Common myeloid progenitor, CD34-positive (primary cell): Measurements from ENCODE around the gene RGS13.

ENCODE experiments used
- CTCF ChIA-PET: fragments of 350-600 bp; sonication (Branson Sonifier 250); formaldehyde crosslinking; loops from one replicate; lab custom pipeline; 2021; ENCODE audit warnings: antibody characterized with exemption; lab: Charles Lee
- POLR2A ChIA-PET: fragments of 350-600 bp; sonication (Branson Sonifier 250); formaldehyde crosslinking; loops from one replicate; lab custom pipeline; 2021; ENCODE audit warnings: antibody characterized with exemption; lab: Charles Lee
- DNase-seq, 3 donors: peaks; one replicate each; pipeline versions ENCODE4 v3.0.0 to v3.0.0-alpha.2; 2013
- H3K27ac ChIP-seq, 2 experiments: 1 replicate in 1 of 2; 2 replicates in 1 of 2; pipeline ENCODE4 v1.7.0; 2013; ENCODE audit warnings: inconsistent platforms in 2 of 2, low read length in 2 of 2, mild to moderate bottlenecking in 2 of 2, low read depth in 1 of 2, moderate library complexity in 1 of 2; ENCODE audit not compliant: severe bottlenecking in 2 of 2, insufficient read depth in 1 of 2, poor library complexity in 1 of 2
- H3K27me3 ChIP-seq, 5 experiments: replicated peaks in 2 of 5; 1 replicate in 3 of 5; 2 replicates in 2 of 5; pipeline versions ENCODE4 v1.6.1 to v1.7.0; 2013; ENCODE audit warnings: low read length in 4 of 5, mild to moderate bottlenecking in 2 of 5, moderate library complexity in 2 of 5, inconsistent platforms in 1 of 5; ENCODE audit not compliant: insufficient read depth in 5 of 5, control insufficient read depth in 4 of 5
- H3K36me3 ChIP-seq, 4 experiments: 1 replicate in 2 of 4; 2 replicates in 2 of 4; pipeline versions ENCODE4 v1.6.1 to v1.7.0; 2013; ENCODE audit warnings: low read length in 3 of 4, control low read depth in 1 of 4, mild to moderate bottlenecking in 1 of 4; ENCODE audit not compliant: control insufficient read depth in 4 of 4, insufficient read depth in 4 of 4
- H3K4me1 ChIP-seq, 4 experiments: 1 replicate in 3 of 4; 2 replicates in 1 of 4; pipeline versions ENCODE4 v1.6.1 to v1.7.1; 2013; ENCODE audit warnings: low read length in 3 of 4, mild to moderate bottlenecking in 3 of 4, control low read depth in 1 of 4, inconsistent platforms in 1 of 4, moderate library complexity in 1 of 4; ENCODE audit not compliant: control insufficient read depth in 4 of 4, insufficient read depth in 4 of 4; ENCODE audit errors: control extremely low read depth in 1 of 4
- H3K4me3 ChIP-seq, 7 experiments: 1 replicate in 4 of 7; 2 replicates in 3 of 7; pipeline versions ENCODE4 v1.5.1 to v1.7.0; 2013; ENCODE audit warnings: mild to moderate bottlenecking in 7 of 7, low read length in 6 of 7, moderate library complexity in 6 of 7, inconsistent platforms in 2 of 7, low read depth in 2 of 7, control low read depth in 1 of 7; ENCODE audit not compliant: insufficient read depth in 4 of 7, control insufficient read depth in 1 of 7; ENCODE audit errors: extremely low read depth in 1 of 7
- H3K9me3 ChIP-seq, 5 experiments: 1 replicate in 4 of 5; 2 replicates in 1 of 5; pipeline versions ENCODE4 v1.6.1 to v1.7.1; 2013; ENCODE audit warnings: low read length in 4 of 5, mild to moderate bottlenecking in 2 of 5, inconsistent platforms in 1 of 5, low read depth in 1 of 5, moderate library complexity in 1 of 5; ENCODE audit not compliant: control insufficient read depth in 4 of 5, insufficient read depth in 2 of 5; ENCODE audit errors: control extremely low read depth in 1 of 5
- WGBS: methylation state at CpG from one replicate; pipeline ENCODE4 v1.1.5; 2013; ENCODE audit not compliant: insufficient coverage; 5-methylcytosine and 5-hydroxymethylcytosine counted together

The RGS13 gene

GRCh38 chr1:192654120-192654519, 18.2 kb downstream of the RGS13 start:
- peaks cover 0 to 1% (median 0%) of the 10 kb centered on the region in 5 experiments for H3K9me3 ChIP-seq
- ChIA-PET POLR2A (no interaction called here), CTCF (no interaction called here)
- H3K36me3 ChIP-seq: no peaks in the 10 kb centered on the region
- H3K27ac ChIP-seq: no peak overlapping the region
- H3K4me1 ChIP-seq: peaks cover 0 to 4% (median 0%) of the 10 kb centered on the region in 4 experiments
- H3K4me3 ChIP-seq: no peak overlapping the region
- H3K27me3 ChIP-seq: no peaks in the 10 kb centered on the region
- no peak for DNase-seq

DNA sequence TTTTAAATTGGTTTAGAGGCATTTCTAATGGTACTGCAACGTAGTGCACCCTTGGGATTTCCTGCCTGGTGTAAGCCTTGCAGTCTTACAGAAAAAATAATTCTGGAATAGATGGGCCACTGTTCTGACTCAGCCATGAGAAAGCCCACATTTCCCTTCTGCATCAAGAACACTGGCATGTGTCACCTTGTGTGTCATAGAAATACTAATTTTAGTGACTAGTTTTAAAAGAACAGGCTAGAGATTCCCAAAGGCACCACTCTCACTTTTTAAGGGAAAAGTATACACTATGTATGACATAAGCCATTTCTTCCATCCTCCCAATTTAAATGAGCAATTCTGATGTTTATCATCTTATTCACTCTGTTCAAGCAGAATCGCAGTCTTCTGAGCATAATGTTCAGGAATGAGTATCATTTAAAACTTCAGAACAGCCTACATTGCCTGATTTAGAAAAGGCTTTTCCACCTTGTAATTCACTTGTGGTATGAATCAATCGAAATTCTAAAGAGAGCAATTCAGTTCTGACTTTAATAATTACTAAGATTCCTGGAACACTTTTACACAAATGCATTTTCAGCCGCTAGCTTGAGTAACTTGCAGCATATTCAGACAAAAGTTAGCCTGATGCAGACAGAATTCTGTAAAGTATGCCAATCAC, 18.8 kb downstream of the RGS13 start:
- Histone ChIP-seq H3K27ac (no peak overlapping the region), H3K27me3 (no peaks in the 10 kb centered on the region), H3K4me3 (no peak overlapping the region), H3K4me1 (peaks cover 0 to 4% (median 0%) of the 10 kb centered on the region in 4 experiments), H3K9me3 (peaks cover 0 to 1% (median 0%) of the 10 kb centered on the region in 5 experiments), H3K36me3 (no peaks in the 10 kb centered on the region)
- 100% methylated on average over 2 of the region's 4 CpGs for WGBS
- ChIA-PET POLR2A (no interaction called here), CTCF (no interaction called here)
- no peak for DNase-seq

DNA sequence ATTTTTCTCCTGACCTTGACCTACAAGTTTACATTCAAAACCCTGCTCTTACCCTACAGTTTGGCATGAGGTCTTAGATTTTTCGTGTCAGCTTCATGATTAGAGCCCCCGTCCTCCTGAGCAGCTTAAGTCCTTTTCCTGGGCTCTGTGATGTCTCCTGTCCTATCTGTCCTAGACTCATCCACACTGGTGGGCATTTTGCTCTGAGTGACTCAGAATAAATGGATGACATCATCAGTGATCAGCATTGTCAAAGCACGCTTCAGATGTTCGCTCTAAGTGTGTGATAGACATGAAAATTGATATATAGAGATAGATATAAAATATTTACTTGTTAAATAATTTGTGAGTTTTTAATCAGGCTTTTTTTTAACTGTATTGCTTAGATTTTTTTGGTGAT, 21.8 kb downstream of the RGS13 start:
- H3K27ac ChIP-seq: no peak overlapping the region
- no peak overlapping the region for H3K4me3 ChIP-seq
- no peaks in the 10 kb centered on the region for H3K4me1 ChIP-seq
- H3K27me3 ChIP-seq: no peaks in the 10 kb centered on the region
- DNase-seq: no peak
- POLR2A ChIA-PET: no interaction called here
- CTCF ChIA-PET: no interaction called here
- H3K36me3 ChIP-seq: no peaks in the 10 kb centered on the region
- 100% methylated on average over 2 of the region's 4 CpGs for WGBS
- H3K9me3 ChIP-seq: peaks cover 0 to 1% (median 0%) of the 10 kb centered on the region in 5 experiments

GRCh38 chr1:192658255-192658654, 22.3 kb downstream of the RGS13 start:
- Histone ChIP-seq H3K4me3 (no peak overlapping the region), H3K4me1 (no peaks in the 10 kb centered on the region), H3K27ac (no peak overlapping the region), H3K27me3 (no peaks in the 10 kb centered on the region), H3K9me3 (peaks cover 0 to 1% (median 0%) of the 10 kb centered on the region in 5 experiments), H3K36me3 (no peaks in the 10 kb centered on the region)
- ChIA-PET POLR2A (no interaction called here), CTCF (no interaction called here)
- DNase-seq: no peak
- 100% methylated on average over 1 of the region's 1 CpG for WGBS

- no peaks in the 10 kb centered on the region for H3K36me3 ChIP-seq
- H3K27me3 ChIP-seq: no peaks in the 10 kb centered on the region
- H3K9me3 ChIP-seq: no peaks in the 10 kb centered on the region
- no peak overlapping the region for H3K27ac ChIP-seq
- 100% methylated on average over 3 of the region's 3 CpGs for WGBS
- no peaks in the 10 kb centered on the region for H3K4me1 ChIP-seq
- no peak for DNase-seq
- no peak overlapping the region for H3K4me3 ChIP-seq
- ChIA-PET POLR2A (no interaction called here), CTCF (no interaction called here)
Observed at GRCh38 chr1:192660613-192661012, 24.7 kb downstream of the RGS13 start.

GRCh38 chr1:192668409-192668983, 32.5 kb downstream of the RGS13 start:
- Histone ChIP-seq H3K36me3 (no peaks in the 10 kb centered on the region), H3K4me1 (no peaks in the 10 kb centered on the region), H3K27ac (no peak overlapping the region), H3K9me3 (no peaks in the 10 kb centered on the region), H3K27me3 (peaks cover 0 to 2% (median 0%) of the 10 kb centered on the region in 5 experiments), H3K4me3 (no peak overlapping the region)
- POLR2A ChIA-PET: no interaction called here
- CTCF ChIA-PET: no interaction called here
- no peak for DNase-seq
- 100% methylated on average over 2 of the region's 5 CpGs for WGBS

DNA sequence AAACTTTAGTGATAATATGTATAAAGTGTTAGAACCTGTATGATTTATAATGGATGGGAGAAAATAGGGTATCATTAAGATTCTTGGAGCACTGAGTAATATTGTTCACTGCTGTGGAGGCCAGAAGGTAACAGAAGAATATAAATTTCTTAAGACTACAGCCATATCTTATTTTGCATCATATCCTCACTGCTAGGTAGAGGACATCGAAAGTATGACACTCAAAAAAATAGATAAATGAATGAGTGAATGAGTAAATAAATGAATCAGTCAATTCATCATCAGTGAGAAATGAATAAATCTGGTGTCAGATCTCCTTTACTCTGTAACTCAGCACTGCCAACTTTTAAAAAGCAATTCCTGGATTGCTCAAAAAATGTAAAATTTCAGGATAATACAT, 33.2 kb downstream of the RGS13 start:
- Histone ChIP-seq H3K9me3 (no peaks in the 10 kb centered on the region), H3K36me3 (no peaks in the 10 kb centered on the region), H3K27ac (no peak overlapping the region), H3K4me1 (no peaks in the 10 kb centered on the region), H3K4me3 (no peak overlapping the region), H3K27me3 (peaks cover 0 to 2% (median 0%) of the 10 kb centered on the region in 5 experiments)
- no peak for DNase-seq
- WGBS: no CpG with 5 or more reads among the region's 1 CpG
- ChIA-PET POLR2A (no interaction called here), CTCF (no interaction called here)
